A673 (cell line): ENCODE data around the gene CYB5A.

Experiments used
- CTCF ChIP-seq: fragments of 300-800, 200-600 bp; sonication (generic); conservative IDR thresholded peaks from 2 replicates; pipeline ENCODE4 v1.5.1; 2017; ENCODE audit warnings: low read depth, mild to moderate bottlenecking, antibody characterized with exemption, low read length, moderate library complexity, mixed read lengths
- EZH2 ChIP-seq: fragments of 200-600 bp; sonication (generic); IDR thresholded peaks from 2 replicates; pipeline ENCODE4 v1.6.1; 2017; ENCODE audit warnings: borderline replicate concordance, low read depth, mild to moderate bottlenecking, mixed read lengths, antibody characterized with exemption, low read length; ENCODE audit not compliant: poor library complexity, severe bottlenecking

GRCh38 chr18:74303936-74304335, 12.2 kb upstream of the CYB5A start:
- TF ChIP-seq CTCF (no peak), EZH2 (no peak)
